ENCODE data around the gene CCDC47.
"Not testable (repeated sequence)": the region's sequence is repeated elsewhere in the genome, so short reads cannot be mapped to it uniquely, and the experiment has no call there.

Gene CCDC47, protein sequence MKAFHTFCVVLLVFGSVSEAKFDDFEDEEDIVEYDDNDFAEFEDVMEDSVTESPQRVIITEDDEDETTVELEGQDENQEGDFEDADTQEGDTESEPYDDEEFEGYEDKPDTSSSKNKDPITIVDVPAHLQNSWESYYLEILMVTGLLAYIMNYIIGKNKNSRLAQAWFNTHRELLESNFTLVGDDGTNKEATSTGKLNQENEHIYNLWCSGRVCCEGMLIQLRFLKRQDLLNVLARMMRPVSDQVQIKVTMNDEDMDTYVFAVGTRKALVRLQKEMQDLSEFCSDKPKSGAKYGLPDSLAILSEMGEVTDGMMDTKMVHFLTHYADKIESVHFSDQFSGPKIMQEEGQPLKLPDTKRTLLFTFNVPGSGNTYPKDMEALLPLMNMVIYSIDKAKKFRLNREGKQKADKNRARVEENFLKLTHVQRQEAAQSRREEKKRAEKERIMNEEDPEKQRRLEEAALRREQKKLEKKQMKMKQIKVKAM

DNA sequence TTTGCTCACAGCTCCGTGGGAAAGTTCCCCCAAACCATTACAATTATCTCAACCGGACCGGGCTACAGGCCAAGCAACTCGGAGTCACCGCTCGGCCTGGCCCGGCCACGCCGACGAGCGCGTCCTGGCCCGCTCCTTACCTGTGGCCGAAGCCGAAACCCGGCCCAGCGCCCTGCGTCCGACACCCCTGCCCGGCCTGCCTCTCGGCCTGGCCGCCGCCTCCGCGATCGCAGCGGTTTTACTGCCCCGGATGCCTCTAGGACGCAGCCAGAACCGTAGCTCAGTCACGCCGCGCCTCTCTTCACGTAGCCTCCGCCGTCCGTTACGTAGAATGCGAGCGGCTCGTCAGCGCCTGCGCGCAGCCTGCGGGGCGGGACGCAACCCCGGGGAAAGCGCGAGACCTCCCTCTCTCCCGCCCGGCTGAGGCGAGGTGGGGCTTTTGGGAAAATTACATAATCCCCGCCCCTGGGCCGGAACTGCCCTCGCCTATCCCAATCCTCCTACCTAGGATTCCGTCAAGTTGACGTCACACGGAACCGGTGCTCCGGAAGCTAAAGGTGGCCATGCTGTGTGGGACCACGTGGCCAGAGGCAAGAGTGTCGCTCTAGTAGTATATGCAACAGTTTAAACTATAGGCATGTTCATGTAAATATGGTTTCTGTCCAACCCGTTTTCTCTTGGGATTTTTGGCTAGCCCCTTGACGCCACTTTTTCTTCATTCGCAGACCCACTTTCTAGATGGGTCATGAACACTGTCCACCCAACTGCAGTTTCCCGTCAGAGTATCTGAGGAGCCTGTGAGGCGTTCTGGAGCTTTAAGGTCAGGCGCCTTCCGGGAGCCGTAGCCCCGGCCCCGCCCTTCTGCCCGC, at the start of gene CCDC47:
CCDC47 (minus strand) TSS at position 326 of the 869 bp plus-strand sequence. CDS start 7,422 bp downstream, outside the sequence.
- FAIRE-seq: peak; percentile 95

DNA sequence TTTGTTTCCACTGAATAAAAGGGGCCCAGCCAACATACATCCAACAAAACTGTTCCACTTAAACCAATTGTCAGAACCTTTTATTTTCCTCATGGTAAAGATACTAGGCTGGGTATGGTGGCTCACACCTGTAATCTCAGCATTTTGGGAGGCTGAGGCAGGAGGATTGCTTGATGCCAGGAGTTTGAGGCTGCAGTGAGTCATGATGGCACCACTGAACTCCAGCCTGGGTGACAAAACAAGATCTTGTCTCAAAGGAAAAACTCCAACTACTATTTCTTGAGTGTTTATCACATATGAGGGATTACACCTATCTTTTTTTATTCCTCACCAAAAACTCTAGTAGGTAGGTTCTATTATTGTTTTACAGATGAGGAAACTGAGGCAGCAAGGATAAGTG, 49.1 kb upstream of the CCDC47 start:
- FAIRE-seq: no peak

DNA sequence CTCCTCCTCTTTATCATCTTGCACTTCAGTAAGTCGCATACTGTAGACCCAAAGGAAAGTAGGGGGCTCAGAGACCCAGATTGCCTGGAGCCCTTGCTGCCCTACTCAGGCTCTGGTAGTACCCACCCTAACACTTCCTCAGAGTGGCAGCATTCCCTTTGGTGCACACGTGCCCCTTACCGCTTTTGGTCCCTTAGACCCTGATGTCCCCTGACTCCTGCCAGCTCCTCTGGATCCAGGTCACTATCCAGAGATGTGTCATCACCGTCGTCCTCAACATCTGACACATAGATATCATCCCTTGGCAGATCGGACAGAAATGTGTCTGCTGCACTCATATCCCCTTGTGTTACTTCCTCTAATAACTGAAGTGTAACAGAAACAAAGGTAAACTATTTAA, 48.4 kb upstream of the CCDC47 start:
- no peak for FAIRE-seq

DNA sequence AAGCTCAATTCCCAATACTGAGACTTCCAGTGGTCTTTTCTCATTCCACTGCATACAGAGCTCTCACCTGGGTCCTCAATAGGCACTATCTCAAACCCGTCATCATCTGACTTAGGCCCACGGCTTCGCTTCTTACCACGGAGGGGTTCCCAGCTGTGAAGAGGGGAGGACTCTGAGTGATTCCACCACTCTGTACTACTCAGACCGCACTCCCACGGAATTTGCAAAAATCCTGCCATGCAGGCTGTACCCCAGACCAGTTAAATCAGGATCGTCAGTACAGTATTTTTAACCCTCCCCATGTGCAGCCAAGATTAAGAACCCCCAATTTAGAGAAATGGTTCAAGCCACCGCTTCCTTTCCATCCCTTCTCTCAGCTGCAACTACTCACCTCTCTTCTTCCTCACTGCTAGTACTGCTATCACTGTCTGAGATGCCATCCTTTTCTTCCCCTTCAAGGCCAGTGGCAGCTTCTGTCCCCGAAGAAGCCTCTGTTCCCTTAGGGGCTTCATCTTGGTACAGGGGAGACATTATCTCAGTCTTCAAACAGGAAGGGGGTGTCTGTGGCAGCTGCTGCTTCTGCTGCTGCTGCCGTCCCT, 47.7 kb upstream of the CCDC47 start:
- FAIRE-seq: no peak

DNA sequence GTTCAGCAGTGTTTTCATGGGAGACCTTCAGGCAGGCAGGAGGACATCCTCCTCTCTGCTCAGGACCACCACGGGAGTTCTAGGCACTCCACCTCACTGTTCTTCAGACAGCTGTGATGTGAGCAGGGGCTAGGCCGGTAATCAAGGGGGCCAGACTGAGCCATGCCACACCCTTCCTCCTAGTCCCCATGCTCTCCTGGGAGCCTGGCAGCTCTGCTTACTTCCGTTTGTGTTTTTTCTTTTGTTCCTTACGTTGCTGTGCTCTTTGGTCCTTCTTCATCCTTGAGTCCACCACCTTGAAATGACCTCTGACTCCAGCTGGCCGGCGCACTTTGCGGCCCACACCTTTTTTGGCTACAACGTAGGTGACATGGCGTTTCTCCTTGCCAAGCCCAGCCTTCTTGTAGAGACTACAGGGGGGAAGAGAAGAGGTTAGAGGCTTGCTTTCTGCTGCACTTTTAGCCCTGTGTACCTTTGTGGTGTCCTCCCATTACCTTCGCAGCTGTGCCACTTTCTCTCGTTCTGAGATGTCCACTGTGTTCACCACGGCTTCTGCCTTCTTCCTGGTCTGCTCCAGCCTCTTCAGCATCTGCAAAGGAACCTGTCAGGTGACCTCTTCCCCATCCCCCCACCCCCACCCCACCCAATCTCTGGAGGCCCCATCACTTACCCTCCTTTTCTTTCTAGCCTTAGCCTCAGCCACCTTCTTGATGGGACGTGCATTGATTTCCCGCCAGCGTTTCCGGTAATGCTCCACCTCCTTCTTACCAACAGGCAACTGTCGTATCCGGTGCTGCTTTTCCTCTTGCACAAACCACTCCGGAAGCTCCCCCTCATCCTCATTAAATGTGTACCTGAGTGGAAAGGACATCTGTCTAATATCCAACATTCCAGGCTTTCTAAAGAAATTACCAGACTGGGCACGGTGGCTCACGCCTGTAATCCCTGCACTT, 46.5 kb upstream of the CCDC47 start:
- FAIRE-seq: no peak

DNA sequence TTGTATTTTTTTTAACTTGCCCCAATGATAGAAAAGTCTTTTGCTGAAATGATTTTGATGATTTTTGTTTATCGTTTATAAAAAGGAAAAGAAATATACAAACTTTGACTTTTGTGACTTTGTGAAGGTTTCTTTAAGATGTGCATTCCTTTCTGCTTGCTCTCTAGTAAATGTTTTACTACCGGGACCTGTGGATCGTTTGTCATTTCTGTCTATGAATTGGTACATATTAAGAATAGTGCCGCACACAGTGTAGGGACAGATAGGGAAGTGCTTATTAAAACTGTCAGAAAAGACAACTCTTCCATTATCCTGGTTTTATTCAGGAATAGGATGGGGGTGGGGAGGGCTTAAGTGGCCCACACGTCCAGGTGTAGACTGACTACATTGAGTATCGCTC, 45.7 kb upstream of the CCDC47 start:
- no peak for FAIRE-seq

DNA sequence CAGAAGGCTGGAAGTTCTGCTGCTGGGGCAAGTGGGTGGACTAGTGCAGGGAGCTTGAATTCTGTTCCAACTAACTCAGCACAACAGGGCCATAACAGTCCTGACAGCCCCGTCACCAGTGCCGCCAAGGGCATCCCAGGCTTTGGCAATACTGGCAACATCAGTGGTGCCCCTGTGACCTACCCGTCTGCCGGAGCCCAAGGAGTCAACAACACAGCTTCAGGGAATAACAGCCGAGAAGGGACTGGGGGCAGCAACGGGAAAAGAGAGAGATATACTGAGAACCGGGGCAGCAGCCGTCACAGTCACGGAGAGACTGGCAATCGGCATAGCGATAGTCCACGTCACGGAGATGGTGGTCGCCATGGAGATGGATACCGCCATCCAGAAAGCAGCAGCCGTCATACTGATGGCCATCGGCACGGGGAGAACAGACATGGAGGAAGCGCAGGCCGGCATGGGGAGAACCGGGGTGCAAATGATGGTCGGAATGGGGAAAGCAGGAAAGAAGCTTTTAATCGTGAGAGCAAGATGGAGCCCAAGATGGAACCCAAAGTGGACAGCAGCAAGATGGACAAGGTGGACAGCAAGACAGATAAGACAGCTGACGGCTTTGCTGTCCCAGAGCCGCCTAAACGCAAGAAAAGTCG, 44.5 kb upstream of the CCDC47 start:
- no peak for FAIRE-seq

DNA sequence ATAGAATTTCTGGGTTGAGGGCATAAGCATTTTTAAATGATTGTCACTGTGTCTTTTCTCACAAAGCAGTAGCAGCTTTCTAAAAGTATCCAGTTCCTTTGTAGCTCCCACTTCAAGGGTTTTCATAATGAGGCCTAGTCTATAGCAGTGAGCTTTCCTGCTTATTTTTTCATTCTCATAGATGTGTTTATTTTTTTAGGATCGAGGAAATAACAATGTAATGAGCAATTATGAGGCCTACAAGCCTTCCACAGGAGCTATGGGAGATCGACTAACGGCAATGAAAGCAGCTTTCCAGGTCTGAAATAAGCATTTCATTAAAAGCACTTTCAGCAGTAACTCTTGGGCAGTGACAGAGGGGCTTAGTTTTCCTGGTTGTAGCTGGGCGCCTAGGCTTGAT, 43.3 kb upstream of the CCDC47 start:
- no peak for FAIRE-seq

DNA sequence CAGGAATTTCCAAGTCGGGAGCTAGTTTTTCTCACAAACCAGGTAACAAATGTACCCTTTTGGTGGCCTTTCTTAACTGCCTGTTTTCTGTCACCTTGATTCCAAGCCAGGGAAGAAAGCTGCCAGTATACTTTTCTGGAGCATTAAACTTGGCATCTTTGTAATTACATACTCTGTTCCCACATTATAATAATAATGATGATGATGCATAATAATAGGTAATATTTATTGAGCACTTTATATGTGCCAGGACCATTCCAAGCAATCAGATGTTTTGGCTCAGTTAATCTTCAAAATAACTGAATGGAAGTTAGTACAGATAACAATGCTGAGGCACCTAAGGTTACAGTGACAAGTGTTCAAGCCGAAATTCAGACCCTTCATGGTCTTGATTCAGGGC, 42.7 kb upstream of the CCDC47 start:
- FAIRE-seq: no peak

DNA sequence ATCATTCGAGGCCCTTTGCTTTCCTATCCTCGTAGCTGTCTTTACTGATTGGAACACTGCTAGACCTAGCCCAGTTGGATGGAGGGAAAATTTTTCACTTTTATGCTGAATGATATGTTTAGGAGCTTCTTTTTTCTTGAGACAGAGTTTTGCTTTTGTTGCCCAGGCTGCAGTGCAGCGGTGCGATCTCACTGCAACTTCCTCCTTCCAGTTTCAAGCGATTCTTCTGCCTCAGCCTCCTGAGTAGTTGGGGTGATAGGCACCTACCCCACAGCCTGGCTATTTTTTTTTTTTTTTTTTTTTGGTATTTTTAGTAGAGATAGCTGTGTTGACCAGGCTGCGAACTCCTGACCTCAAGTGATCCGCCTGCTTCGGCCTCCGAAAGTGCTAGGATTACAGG, 36.6 kb upstream of the CCDC47 start:
- FAIRE-seq: no peak

DNA sequence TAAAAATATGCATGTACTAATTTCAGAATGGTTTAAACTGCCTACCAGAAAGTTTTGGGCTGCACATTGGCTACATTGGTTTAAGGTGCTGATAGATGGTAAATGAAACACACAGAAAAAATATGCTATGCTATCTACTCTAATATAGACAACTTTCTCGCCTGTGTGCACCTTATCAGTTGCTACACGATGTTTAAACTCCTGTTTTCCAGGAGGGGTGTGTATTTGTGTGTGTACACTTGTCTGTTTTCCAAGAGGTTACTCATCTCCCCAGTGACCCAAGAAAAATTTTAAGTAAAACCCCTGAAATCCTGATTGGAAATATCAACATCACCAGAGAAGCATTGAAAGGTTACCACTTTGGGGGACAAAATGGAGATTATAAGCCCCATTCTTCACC, 32.2 kb upstream of the CCDC47 start:
- no peak for FAIRE-seq

DNA sequence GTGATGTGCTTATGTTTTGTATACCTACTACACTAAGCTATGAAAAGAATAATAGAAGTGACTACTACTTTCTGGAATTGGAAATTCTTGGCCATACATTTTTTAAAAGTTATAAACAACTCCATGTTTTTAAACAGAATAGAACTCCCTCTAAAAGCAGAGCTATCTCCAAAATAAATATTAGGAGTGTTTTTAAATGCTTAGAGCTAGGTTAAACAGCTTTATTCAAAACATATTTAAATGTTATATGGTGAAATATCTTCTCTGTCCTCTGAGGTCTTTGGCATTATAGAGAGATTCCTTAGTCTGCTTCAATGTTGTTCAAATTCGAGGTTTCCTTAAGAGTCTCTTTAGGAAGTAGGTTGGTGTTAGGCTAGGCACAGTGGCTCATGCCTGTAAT, 30.9 kb upstream of the CCDC47 start:
- FAIRE-seq: no peak

DNA sequence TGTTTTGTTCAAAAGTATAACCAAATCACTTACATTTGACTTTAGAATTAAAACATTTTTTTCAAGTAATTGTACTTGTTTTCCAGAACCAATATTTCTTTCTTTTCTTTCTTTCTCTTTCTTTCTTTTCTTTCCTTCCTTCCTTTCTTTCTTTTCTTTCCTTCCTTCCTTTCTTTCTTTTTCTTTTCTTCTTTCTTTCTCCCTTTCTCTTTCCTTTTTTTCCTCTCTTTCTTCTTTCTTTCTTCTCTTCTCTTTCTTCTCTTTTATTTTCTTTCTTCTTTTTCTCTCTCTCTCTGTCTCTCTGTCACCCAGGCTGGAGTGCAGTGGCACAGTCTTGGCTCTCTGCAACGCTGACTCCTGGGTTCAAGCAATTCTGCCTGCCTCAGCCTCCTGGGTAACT, 27.4 kb upstream of the CCDC47 start:
- no peak for FAIRE-seq

DNA sequence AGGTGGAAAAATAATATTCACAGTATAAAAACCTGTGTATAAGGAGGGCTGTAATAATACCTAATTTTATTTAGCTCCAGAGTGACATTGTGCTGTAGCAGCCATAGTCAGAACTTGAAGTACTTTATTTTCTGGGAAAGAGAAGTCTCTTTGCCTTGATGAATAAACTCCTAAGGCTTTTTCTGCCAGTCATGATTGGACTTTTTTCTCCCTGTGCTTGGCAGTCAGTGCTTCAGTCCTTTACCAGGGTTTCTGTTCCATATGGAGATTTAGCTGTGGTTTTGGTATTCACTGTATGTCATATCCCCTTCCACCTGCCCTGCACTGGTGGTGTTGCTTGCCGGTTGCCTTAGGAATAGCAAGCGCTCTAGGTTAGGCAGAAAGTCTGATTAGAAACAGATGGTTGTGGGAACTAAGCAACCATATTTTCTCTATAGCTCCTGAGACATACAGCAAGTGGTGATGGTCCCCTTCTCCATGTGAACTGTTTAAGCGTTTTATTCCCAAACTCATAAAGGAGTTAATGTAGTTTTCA, 25.2 kb upstream of the CCDC47 start:
- no peak for FAIRE-seq

DNA sequence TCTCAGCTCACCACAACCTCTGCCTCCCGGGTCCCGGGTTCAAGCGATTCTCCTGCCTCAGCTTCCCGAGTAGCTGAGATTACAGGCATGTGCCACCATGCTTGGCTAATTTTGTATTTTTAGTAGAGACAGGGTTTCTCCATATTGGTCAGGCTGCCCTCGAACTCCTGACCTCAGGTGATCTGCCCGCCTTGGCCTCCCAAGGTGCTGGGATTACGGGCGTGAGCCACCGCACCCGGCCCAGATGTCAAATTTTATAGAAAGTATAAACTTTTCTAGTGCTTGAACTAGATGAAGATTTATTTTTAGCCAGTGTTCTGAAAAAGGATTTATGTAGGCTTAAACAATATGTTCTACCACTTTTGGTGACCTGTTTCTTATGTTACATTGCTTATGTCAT, 23.0 kb upstream of the CCDC47 start:
- FAIRE-seq: not testable (repeated sequence)

DNA sequence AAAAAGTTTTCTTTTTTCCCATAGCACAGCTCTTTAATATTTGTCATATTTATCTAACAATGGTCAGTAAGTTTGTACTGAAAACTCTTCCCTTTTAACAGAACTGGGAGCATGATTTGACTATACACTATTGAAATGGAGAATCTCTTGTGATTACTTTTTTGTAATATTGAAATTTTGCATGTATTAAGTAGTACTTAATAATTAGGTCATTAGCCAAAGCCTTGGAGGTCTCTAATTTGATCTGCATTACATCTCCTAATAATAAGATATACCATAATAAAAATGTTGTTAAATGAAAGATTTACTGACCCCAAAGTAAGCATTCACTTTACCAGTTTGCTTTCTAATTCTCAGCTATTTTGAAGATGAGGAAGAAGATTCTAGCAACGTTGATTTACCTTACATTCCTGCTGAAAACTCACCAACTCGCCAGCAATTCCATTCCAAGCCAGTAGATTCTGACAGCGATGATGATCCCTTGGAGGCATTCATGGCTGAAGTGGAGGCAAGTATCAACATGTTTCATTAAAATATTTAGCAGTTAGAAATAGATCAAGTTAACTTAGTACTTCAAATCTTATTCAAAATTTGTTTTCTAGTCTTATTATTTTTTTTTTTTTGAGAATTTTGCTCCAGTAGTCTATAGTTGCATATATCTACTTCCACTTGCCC, 18.8 kb upstream of the CCDC47 start:
- no peak for FAIRE-seq

DNA sequence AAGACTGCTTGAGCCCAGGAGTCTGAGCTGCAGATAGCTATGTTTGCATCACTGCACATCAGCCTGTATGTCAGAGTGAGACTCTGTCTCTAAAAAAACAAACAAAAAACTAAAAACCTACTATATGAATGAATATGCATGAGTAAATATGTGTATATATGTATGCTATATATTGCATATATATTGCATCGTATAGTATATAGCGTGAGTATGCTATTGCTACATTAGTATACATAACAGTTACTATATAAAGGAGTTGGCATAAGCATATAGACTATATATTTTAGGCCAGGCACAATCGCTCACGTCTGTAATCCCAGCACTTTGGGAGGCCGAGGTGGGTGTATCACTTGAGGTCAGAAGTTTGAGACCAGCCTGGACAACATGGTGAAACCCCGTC, 16.7 kb upstream of the CCDC47 start:
- FAIRE-seq: no peak

DNA sequence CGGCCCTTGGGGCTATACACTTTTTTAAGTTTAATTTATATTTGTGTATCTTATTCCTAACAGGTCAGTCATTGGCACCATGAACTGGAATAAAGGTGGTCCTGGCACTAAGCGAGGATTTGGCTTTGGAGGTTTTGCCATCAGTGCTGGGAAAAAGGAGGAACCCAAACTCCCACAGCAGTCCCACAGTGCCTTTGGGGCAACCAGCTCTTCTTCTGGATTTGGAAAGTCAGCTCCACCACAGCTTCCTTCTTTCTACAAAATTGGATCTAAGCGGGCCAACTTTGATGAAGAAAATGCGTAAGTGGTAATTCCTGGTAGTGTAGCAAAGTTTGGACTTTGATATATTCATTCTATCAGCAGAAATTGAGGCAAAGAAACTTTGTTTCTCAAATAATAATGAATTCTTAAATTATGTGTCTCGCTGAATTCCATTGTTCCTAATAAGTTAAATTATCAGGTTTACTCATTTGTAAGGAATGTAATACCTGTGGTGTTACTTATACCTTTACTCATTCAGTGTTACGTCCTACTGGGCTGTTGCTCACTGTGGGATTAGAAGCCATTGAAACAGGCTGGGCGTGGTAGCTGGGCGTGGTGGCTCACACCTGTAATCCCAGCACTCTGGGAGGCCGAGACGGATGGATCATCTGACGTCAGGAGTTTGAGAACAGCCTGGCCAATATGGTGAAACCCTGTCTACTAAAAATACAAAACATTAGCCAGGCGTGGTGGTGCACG, 13.7 kb upstream of the CCDC47 start:
- FAIRE-seq: no peak

DNA sequence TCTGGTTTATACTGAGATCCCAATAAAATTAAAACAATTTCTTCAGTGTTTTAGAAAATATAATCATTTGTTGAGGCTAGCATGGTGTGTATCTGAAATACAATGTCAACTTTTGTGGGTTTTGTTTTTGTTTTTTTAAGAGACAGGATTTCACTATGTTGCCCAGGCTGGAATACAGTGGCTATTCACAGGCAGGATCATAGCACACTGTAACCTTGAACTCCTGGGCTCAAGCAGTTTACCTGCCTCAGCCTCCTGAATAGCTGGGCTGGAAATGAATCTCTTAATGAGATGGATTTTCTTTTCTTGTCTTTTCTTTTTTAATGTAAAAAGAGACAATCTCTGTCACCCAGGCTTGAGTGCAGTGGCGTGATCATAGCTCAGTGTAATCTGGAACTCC, 12.7 kb upstream of the CCDC47 start:
- FAIRE-seq: no peak

DNA sequence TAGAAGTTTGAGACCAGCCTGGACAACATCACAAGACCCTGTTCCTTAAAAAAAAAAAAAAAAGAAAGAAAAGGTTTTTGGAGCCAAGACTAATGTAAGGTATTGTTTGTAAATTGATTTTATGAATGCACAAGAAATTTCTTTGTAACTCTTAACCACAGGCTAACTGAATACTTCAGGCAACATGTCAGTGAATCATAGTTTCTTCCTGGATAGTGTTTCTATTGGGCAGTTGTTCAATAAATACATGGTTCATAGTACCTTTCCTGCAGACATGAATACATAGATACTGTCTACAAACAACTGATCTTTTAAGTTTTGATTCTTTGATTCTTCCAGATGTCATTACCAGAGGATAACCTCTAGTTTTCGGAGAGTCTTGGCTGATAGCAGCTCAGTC, 12.2 kb upstream of the CCDC47 start:
- FAIRE-seq: no peak

All from TTC549 (cell line).